Transverse colon (tissue), 4 donors: ENCODE results near the gene INPP5F. TPM values are rescaled to one million over a fixed set of nuclear protein-coding genes. Genes with fewer than 3 reads are reported as not detected.

Experiments
- DNase-seq: peaks from one replicate; pipeline ENCODE4 v3.0.0-alpha.2; 2019
- H3K27ac ChIP-seq, 4 donors: fragments of 200-600 bp; sonication (generic); 2 replicates each; pipeline ENCODE4 v1.5.1; 2016 to 2018; ENCODE audit warnings: inconsistent platforms in 4 of 4
- H3K27me3 ChIP-seq: fragments of 200-600 bp; sonication (generic); 2 replicates; pipeline ENCODE4 v1.5.1; 2017; ENCODE audit warnings: inconsistent platforms
- H3K36me3 ChIP-seq, 4 donors: fragments of 200-600 bp; sonication (generic); 2 replicates each; pipeline ENCODE4 v1.5.1; 2017 to 2019; ENCODE audit warnings: inconsistent platforms in 4 of 4
- H3K4me1 ChIP-seq, 4 donors: fragments of 200-600 bp; sonication (generic); 2 replicates each; pipeline ENCODE4 v1.5.1; 2017 to 2020; ENCODE audit warnings: inconsistent platforms in 4 of 4
- H3K4me3 ChIP-seq, 4 donors: fragments of 200-600 bp; sonication (generic); 1 replicate in 1 of 4; 2 replicates in 3 of 4; pipeline versions ENCODE4 v1.5.1 to v1.6.1; 2017 to 2019; ENCODE audit warnings: inconsistent platforms in 4 of 4
- H3K9me3 ChIP-seq, 2 donors: fragments of 200-600 bp; sonication (generic); 2 replicates each; pipeline ENCODE4 v1.5.1; 2017 to 2019; ENCODE audit warnings: inconsistent platforms in 2 of 2
- EP300 ChIP-seq: sonication (generic); formaldehyde crosslinking; IDR thresholded peaks from one replicate; pipeline ENCODE4 v1.6.1; 2017; ENCODE audit warnings: antibody characterized with exemption, low read depth
- POLR2A ChIP-seq: fragments of 450-650 bp; IDR thresholded peaks from one replicate; pipeline ENCODE4 v1.6.1; 2016; ENCODE audit warnings: antibody characterized with exemption, mild to moderate bottlenecking, moderate library complexity
- POLR2AphosphoS5 ChIP-seq, 3 donors: sonication (generic); formaldehyde crosslinking; IDR thresholded peaks; one replicate each; pipeline ENCODE4 v1.6.1; 2016; ENCODE audit warnings: antibody characterized with exemption in 3 of 3
- WGBS, 2 donors: methylation state at CpG; one replicate each; pipeline ENCODE4 v1.1.5; 2018; ENCODE audit warnings: low coverage in 1 of 2; 5-methylcytosine and 5-hydroxymethylcytosine counted together
- in situ Hi-C, 4 donors: fragments of 200-750 bp; cut with MboI; loops; one replicate each; pipeline versions ENCODE4 v1.15.0 to v1.15.1; 2017; ENCODE audit warnings: low sequenced_read_pairs in 3 of 4, low pct_ligation_motif_present in 1 of 4, low pct_unique_long_range_greater_than_20kb in 1 of 4
- intact Hi-C: fragments of 100-400 bp; cut with DNase I; formaldehyde crosslinking; loops from one replicate; pipeline ENCODE4 v1.15.1; 2023; ENCODE audit warnings: low total_unique reads
- total RNA-seq, 4 donors: library from RNA; depleted of rRNA; stranded (reverse); fragments of >200 nt; gene quantifications; one replicate each; pipeline ENCODE4 v1.1.0, GENCODE V29; 2016
- TF ChIP-seq, protein P1 (sequence below), 5 experiments: fragments of 200-600 bp in 3 of 5; fragments of 450-650 bp in 2 of 5; sonication (generic) in 3 of 5; IDR thresholded peaks; 1 replicate in 2 of 5; 2 replicates in 3 of 5; pipeline ENCODE4 v1.5.1; 2016 to 2017; ENCODE audit warnings: antibody characterized with exemption in 5 of 5, inconsistent platforms in 3 of 5, mild to moderate bottlenecking in 2 of 5, moderate library complexity in 1 of 5

INPP5F gene
- total RNA-seq, 4 donors from 2014 or later = 11.6 to 24.6 (median 16.6) TPM

DNA sequence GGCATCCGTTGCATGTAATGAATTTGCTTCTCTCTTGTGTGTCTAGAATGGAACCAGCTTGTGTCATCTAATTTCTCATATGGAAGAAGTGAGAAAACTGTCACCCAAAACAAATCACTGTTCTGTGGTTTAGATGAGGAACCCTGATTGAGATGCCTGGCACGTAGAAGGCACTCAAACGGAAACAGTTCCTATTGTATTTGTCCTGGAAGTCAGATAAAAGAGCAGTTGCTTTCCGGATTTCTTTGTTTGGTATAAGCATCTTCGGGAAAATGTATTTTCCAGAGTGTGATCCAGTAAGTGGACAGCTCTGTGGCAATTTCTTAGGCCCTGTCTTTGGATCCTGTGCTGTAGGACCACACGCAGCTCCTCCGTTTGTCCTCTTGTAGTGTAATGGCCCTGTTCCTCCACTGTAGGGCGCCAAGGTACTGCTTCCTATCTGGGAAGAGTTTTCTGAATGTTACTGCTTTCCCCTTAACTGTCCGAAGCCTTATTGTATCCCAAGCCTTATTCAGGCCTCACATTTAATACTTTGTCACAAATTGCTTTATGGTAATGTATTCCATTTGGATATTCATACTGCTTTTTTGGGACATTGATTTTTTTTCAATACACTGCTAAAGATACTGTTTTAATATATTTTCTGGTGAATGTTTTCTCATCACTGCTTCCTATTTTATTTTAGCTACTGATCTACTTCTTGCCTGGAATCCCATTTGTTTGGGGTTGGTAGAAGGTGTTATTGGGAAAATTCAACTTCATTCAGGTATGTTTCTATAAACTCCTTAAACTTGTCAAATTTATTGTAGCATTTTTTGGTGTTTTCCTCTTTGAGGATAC is 24.8 kb downstream of the INPP5F start:
- no peak overlapping the region for H3K27ac ChIP-seq
- in situ Hi-C loops = loop anchor here in 2 of 4 donors (10.0 to 25.0 kb wide), 2 partner anchors 104 to 112 kb away; partner anchors contain the start of gene MCMBP (in 1 of the 2)
- peak; percentile 68 for DNase-seq

GRCh38 chr10:119753309-119753708 is 27.5 kb downstream of the INPP5F start:
- 88% methylated on average over 2 of the region's 2 CpGs; no CpG with 5 or more reads in 1 of the 2 donors for WGBS, 2 donors
- intact Hi-C loops (no loop called here), in situ Hi-C loops (loop anchor here in 2 of 4 donors (10.0 to 25.0 kb wide), 2 partner anchors 101 to 109 kb away; partner anchors contain the start of gene MCMBP (in 1 of the 2))
- no peaks in the 10 kb centered on the region for H3K27me3 ChIP-seq
- no peak overlapping the region for H3K27ac ChIP-seq
- no peaks in the 10 kb centered on the region for H3K36me3 ChIP-seq
- no peak overlapping the region for H3K4me3 ChIP-seq
- no peaks in the 10 kb centered on the region for H3K9me3 ChIP-seq
- DNase-seq = no peak
- H3K4me1 ChIP-seq = no peaks in the 10 kb centered on the region
- TF ChIP-seq EP300 (no peak), POLR2AphosphoS5 (IDR thresholded peaks at IDR 0.05) (no peak), POLR2A (no peak)
- TF ChIP-seq, protein P1, sequence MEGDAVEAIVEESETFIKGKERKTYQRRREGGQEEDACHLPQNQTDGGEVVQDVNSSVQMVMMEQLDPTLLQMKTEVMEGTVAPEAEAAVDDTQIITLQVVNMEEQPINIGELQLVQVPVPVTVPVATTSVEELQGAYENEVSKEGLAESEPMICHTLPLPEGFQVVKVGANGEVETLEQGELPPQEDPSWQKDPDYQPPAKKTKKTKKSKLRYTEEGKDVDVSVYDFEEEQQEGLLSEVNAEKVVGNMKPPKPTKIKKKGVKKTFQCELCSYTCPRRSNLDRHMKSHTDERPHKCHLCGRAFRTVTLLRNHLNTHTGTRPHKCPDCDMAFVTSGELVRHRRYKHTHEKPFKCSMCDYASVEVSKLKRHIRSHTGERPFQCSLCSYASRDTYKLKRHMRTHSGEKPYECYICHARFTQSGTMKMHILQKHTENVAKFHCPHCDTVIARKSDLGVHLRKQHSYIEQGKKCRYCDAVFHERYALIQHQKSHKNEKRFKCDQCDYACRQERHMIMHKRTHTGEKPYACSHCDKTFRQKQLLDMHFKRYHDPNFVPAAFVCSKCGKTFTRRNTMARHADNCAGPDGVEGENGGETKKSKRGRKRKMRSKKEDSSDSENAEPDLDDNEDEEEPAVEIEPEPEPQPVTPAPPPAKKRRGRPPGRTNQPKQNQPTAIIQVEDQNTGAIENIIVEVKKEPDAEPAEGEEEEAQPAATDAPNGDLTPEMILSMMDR (IDR thresholded peaks at IDR 0.05) = no peak

More for the DNA sequence above, 24.8 kb downstream of the INPP5F start:
- no peaks in the 10 kb centered on the region for H3K36me3 ChIP-seq
- TF ChIP-seq, protein P1 (IDR thresholded peaks at IDR 0.05) = peak; percentile 82 to 90 (median 85)
- TF ChIP-seq POLR2AphosphoS5 (IDR thresholded peaks at IDR 0.05) = no peak
- H3K27me3 ChIP-seq = no peaks in the 10 kb centered on the region
- intact Hi-C loops = no loop called here
- no peaks in the 10 kb centered on the region for H3K4me1 ChIP-seq
- no peak overlapping the region for H3K4me3 ChIP-seq
- 29 to 39% methylated on average over 3 to 9 of the region's 9 CpGs for WGBS, 2 donors
- H3K9me3 ChIP-seq = no peaks in the 10 kb centered on the region

DNA sequence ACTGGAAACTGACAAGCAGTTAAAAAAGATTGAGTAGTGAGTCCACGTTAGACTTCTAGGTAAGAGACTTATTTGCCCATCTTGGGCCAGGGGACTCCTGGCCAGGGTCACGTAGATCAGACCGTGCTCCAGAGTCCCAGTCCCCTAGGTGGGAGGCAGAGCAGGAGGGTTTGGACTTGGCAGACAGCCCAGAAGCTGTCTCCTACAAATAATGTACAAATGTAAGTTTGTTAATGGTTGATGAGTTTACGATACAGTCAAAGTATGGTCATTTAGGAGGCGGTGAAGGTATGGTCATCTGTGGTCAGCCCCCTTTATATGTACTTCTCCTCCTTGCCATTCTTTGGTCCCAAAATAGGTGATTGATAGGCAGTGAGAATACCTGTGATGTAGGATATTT is 28.2 kb downstream of the INPP5F start:
- H3K4me3 ChIP-seq = no peak overlapping the region
- no peak for DNase-seq
- TF ChIP-seq, protein P1 (IDR thresholded peaks at IDR 0.05) = no peak
- TF ChIP-seq POLR2AphosphoS5 (IDR thresholded peaks at IDR 0.05) (no peak), EP300 (no peak), POLR2A (no peak)
- H3K9me3 ChIP-seq = no peaks in the 10 kb centered on the region
- intact Hi-C loops (no loop called here), in situ Hi-C loops (loop anchor here in 2 of 4 donors (10.0 to 25.0 kb wide), 2 partner anchors 101 to 108 kb away; partner anchors contain the start of gene MCMBP (in 1 of the 2))
- no peaks in the 10 kb centered on the region for H3K4me1 ChIP-seq
- H3K27me3 ChIP-seq = no peaks in the 10 kb centered on the region
- 67 to 73% methylated on average over 2 to 5 of the region's 5 CpGs for WGBS, 2 donors
- peak overlapping the region in 1 of 4 donors; percentile 31 for H3K27ac ChIP-seq
- H3K36me3 ChIP-seq = no peaks in the 10 kb centered on the region

DNA sequence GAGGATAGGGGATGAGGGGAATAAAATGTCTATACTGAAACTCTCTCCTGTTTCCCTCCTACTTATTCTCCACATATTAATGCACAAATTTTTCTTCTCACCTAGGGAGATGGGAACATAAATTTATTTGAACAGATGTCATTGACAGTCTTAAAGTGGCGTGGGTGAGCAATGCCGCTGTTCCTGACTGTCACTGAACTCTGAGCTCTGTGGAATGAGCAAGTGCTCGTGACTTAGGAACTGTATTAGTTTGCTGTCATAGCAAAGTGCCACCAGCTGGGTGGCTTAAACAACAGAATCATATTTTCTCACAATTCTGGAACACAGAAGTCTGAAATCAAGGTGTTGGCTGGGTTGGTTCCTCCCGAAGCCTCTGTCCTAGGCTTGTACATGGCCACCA is 29.1 kb downstream of the INPP5F start:
- in situ Hi-C loops = loop anchor here in 2 of 4 donors (10.0 to 25.0 kb wide), 2 partner anchors 100 to 107 kb away; partner anchors contain the start of gene MCMBP (in 1 of the 2)
- peak overlapping the region in 3 of 4 donors; percentile 25 to 35 (median 31) for H3K27ac ChIP-seq
- H3K4me1 ChIP-seq = no peaks in the 10 kb centered on the region
- H3K36me3 ChIP-seq = no peaks in the 10 kb centered on the region
- 78 to 80% methylated on average over 4 of the region's 4 CpGs for WGBS, 2 donors
- H3K27me3 ChIP-seq = no peaks in the 10 kb centered on the region
- TF ChIP-seq EP300 (no peak), POLR2AphosphoS5 (IDR thresholded peaks at IDR 0.05) (no peak), POLR2A (no peak)
- TF ChIP-seq, protein P1 (IDR thresholded peaks at IDR 0.05) = no peak
- no peaks in the 10 kb centered on the region for H3K9me3 ChIP-seq
- intact Hi-C loops = no loop called here
- H3K4me3 ChIP-seq = no peak overlapping the region
- DNase-seq = no peak
